Upper lobe of left lung (tissue), 6 donors: ENCODE data around the gene SETBP1. TPM values are rescaled to one million over a fixed set of nuclear protein-coding genes. Genes with fewer than 3 reads are reported as not detected.

Source experiments
- ATAC-seq, 2 donors: fragments of 200-7000 bp; cut with Tn5 transposase; one replicate each; pipeline ENCODE4 v1.9.1; 2022; ENCODE audit warnings: mild to moderate bottlenecking in 2 of 2, moderate library complexity in 2 of 2; ENCODE audit not compliant: low FRiP score in 2 of 2
- DNase-seq, 2 donors: peaks; one replicate each; pipeline ENCODE4 v3.0.0-alpha.2; 2019 to 2020
- H3K27ac ChIP-seq, 4 donors: fragments of 200-600 bp; sonication (generic); one replicate each; pipeline ENCODE4 v1.5.1; 2016 to 2019
- H3K27me3 ChIP-seq, 4 donors: fragments of 200-600 bp; sonication (generic); one replicate each; pipeline ENCODE4 v1.5.1; 2017 to 2019
- H3K36me3 ChIP-seq, 4 donors: fragments of 200-600 bp; sonication (generic); one replicate each; pipeline ENCODE4 v1.5.1; 2016 to 2019
- H3K4me1 ChIP-seq, 4 donors: fragments of 200-600 bp; sonication (generic); one replicate each; pipeline ENCODE4 v1.5.1; 2018 to 2019
- H3K4me3 ChIP-seq, 4 donors: fragments of 200-600 bp; sonication (generic); one replicate each; pipeline ENCODE4 v1.5.1; 2017 to 2019; ENCODE audit warnings: mild to moderate bottlenecking in 2 of 4, moderate library complexity in 1 of 4
- H3K9me3 ChIP-seq, 4 donors: fragments of 200-600 bp; sonication (generic); one replicate each; pipeline ENCODE4 v1.5.1; 2018 to 2019
- EP300 ChIP-seq, 4 donors: sonication (generic); formaldehyde crosslinking; IDR thresholded peaks; one replicate each; pipeline ENCODE4 v1.5.1; 2017; ENCODE audit warnings: antibody characterized with exemption in 4 of 4, control low read depth in 2 of 4
- POLR2A ChIP-seq, 4 donors: fragments of 450-650 bp; IDR thresholded peaks; one replicate each; pipeline ENCODE4 v1.5.1; 2016 to 2017; ENCODE audit warnings: antibody characterized with exemption in 4 of 4, mild to moderate bottlenecking in 2 of 4
- POLR2AphosphoS5 ChIP-seq, 2 donors: sonication (generic); formaldehyde crosslinking; IDR thresholded peaks; one replicate each; pipeline ENCODE4 v1.5.1; 2017; ENCODE audit warnings: antibody characterized with exemption in 2 of 2
- WGBS, 2 donors: methylation state at CpG; one replicate each; pipeline ENCODE4 v1.1.5; 2017 to 2018; 5-methylcytosine and 5-hydroxymethylcytosine counted together
- total RNA-seq, 6 donors: library from RNA; depleted of rRNA in 4 of 6; stranded (reverse); fragments of >200 nt in 4 of 6; gene quantifications; one replicate each; pipeline versions ENCODE4 v1.1.0 to v1.2.1, GENCODE V29; 2016 to 2021
- TF ChIP-seq, protein P1 (sequence below), 6 experiments: fragments of 450-650 bp in 4 of 6; fragments of 200-600 bp in 2 of 6; sonication (generic) in 2 of 6; IDR thresholded peaks; one replicate each; pipeline ENCODE4 v1.5.1; 2016 to 2019; ENCODE audit warnings: antibody characterized with exemption in 6 of 6
- donor health status: DM: no; HTN: no; CAD: no; lungs with moderate emphysema.
- donor health status: DM: no; HTN: yes; CAD: no; lungs with severe emphysema.

The SETBP1 gene
- total RNA-seq, 6 donors from 2014 or later, result 11.7 to 38.8 (median 16.6) TPM

DNA sequence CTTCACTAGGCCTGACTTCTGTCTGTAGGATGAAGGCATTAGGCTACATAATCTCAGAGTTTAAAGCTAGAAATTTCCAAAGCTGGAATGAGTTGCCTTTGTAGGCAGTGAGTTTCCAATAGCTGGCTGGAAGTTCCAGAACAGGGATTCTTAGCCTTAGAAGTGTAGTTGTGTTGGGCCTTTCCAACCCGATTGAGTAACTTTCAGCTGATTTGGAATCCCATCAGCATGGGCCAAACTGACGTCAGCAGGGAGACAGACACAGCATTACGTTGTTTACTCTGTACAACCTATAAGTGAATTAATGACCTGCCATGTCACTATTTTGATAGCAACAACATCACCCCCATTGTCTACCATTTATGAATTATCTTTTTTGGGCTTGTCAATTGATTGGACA lies 56.9 kb downstream of the SETBP1 start:
- Histone ChIP-seq H3K27me3 (no peaks in the 10 kb centered on the region), H3K4me3 (no peak overlapping the region)

DNA sequence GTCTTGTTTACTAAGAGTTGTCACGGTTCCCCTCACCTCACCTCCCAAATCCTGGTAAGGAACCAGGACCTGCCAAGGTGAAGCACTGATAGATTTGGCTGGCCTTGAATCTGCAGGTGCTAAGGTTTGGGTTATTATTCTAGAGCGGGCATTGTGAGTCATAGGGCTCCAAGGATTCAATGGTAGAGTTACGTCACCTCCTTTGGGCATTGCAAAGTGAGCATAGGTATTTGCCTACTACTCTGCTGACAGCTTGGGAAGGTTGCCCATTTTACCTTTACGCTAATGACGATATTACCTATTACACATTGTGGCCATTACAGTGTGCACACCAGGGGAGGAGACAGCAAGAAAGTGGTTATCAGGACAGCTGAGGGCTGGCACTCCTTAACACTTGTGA lies 59.3 kb downstream of the SETBP1 start:
- no peak overlapping the region for H3K27ac ChIP-seq
- DNase-seq, result no peak
- ATAC-seq, result no peak
- H3K36me3 ChIP-seq, result no peaks in the 10 kb centered on the region
- TF ChIP-seq POLR2AphosphoS5 (IDR thresholded peaks at IDR 0.05) (no peak), EP300 (IDR thresholded peaks at IDR 0.05) (no peak), POLR2A (IDR thresholded peaks at IDR 0.05) (no peak)
- TF ChIP-seq, protein P1, sequence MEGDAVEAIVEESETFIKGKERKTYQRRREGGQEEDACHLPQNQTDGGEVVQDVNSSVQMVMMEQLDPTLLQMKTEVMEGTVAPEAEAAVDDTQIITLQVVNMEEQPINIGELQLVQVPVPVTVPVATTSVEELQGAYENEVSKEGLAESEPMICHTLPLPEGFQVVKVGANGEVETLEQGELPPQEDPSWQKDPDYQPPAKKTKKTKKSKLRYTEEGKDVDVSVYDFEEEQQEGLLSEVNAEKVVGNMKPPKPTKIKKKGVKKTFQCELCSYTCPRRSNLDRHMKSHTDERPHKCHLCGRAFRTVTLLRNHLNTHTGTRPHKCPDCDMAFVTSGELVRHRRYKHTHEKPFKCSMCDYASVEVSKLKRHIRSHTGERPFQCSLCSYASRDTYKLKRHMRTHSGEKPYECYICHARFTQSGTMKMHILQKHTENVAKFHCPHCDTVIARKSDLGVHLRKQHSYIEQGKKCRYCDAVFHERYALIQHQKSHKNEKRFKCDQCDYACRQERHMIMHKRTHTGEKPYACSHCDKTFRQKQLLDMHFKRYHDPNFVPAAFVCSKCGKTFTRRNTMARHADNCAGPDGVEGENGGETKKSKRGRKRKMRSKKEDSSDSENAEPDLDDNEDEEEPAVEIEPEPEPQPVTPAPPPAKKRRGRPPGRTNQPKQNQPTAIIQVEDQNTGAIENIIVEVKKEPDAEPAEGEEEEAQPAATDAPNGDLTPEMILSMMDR (IDR thresholded peaks at IDR 0.05), result no peak
- no peaks in the 10 kb centered on the region for H3K9me3 ChIP-seq
- H3K4me3 ChIP-seq, result no peak overlapping the region
- WGBS, 2 donors, result 92 to 95% methylated on average over 5 of the region's 5 CpGs
- no peaks in the 10 kb centered on the region for H3K27me3 ChIP-seq
- H3K4me1 ChIP-seq, result peaks cover 0 to 8% (median 3%) of the 10 kb centered on the region in 4 donors

More for the DNA sequence above, 56.9 kb downstream of the SETBP1 start:
- ATAC-seq (peak in 1 of 2 donors; percentile 47), DNase-seq (no peak)
- Histone ChIP-seq H3K36me3 (no peaks in the 10 kb centered on the region), H3K9me3 (no peaks in the 10 kb centered on the region), H3K27ac (no peak overlapping the region), H3K4me1 (peaks cover 0 to 13% (median 1%) of the 10 kb centered on the region in 4 donors)
- TF ChIP-seq, protein P1 (IDR thresholded peaks at IDR 0.05), result no peak
- TF ChIP-seq EP300 (IDR thresholded peaks at IDR 0.05), result no peak
- WGBS, 2 donors, result 90 to 92% methylated on average over 3 of the region's 3 CpGs

DNA sequence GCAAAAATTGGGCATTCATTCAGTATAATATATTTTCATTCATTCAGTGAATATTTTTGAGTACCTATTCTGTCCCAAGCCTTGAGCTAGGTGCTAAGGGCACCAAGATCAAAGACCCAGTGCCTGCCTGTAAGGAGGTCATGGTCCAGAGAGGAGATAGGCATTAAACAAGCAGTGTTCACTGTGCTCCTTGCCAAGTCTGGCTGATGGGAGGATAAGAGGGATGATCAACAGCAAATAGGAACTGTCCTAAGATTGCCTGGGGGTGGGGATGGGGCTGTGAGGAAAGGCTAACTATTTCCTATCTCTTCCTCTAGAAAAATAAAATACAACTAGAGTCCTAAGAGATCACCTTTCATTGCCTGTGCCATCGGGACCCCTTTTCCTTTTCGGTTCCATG lies 60.4 kb downstream of the SETBP1 start:
- no peak for TF ChIP-seq POLR2AphosphoS5 (IDR thresholded peaks at IDR 0.05)
- no peak for TF ChIP-seq POLR2A (IDR thresholded peaks at IDR 0.05)
- TF ChIP-seq EP300 (IDR thresholded peaks at IDR 0.05), result no peak
- TF ChIP-seq, protein P1 (IDR thresholded peaks at IDR 0.05), result no peak
- H3K4me3 ChIP-seq, result no peak overlapping the region
- H3K27me3 ChIP-seq, result no peaks in the 10 kb centered on the region
- no peaks in the 10 kb centered on the region for H3K9me3 ChIP-seq
- no peak for ATAC-seq
- H3K27ac ChIP-seq, result no peak overlapping the region
- no peaks in the 10 kb centered on the region for H3K36me3 ChIP-seq
- H3K4me1 ChIP-seq, result peaks cover 0 to 8% (median 3%) of the 10 kb centered on the region in 4 donors
- no peak for DNase-seq
- 79 to 91% methylated on average over 2 of the region's 2 CpGs for WGBS, 2 donors

DNA sequence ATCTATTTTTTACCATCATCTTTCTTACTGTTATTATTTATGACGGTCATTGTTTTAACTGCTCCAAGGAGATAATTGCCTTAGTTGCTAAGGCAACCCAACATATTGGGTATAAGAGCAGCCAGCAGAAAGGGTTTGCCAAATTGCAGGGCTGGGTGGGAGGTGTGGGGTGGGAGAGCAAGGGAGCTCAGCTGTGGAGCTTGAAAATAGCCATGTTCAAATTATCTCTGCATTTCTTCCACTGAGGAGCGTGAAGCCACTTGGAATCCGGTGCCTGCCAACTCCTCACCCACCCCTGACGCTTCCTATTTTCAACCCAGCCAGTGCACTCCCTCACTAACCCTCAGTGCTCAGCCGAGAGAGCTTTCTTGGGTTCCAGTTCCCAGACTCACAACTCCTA lies 60.8 kb downstream of the SETBP1 start:
- DNase-seq, result no peak
- ATAC-seq, result peak in 1 of 2 donors; percentile 47
- Histone ChIP-seq H3K4me1 (peaks cover 0 to 8% (median 3%) of the 10 kb centered on the region in 4 donors), H3K27me3 (no peaks in the 10 kb centered on the region), H3K4me3 (no peak overlapping the region), H3K9me3 (no peaks in the 10 kb centered on the region), H3K36me3 (no peaks in the 10 kb centered on the region), H3K27ac (no peak overlapping the region)
- TF ChIP-seq POLR2AphosphoS5 (IDR thresholded peaks at IDR 0.05), result no peak
- TF ChIP-seq, protein P1 (IDR thresholded peaks at IDR 0.05), result no peak
- TF ChIP-seq EP300 (IDR thresholded peaks at IDR 0.05), result no peak
- TF ChIP-seq POLR2A (IDR thresholded peaks at IDR 0.05), result no peak
- WGBS, 2 donors, result 67 to 91% methylated on average over 5 of the region's 5 CpGs

DNA sequence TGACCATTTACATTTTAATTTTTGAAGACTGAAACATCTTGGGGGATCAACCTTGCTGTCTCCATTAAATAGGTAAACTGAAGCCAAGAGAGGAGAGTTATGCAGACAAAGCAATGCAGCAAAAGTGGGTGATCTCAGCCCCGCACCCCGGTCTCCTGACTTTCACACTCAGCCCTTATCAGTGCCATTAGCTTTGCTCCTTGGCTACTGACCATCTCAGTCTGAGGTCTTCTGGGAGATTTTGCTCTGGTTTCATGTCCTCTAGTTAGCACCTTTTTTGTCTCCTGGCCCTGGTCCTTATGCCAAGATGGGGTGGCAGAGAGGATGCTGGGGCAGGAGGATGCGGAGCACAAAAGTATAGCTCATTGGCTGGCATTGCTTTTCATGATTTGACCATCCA lies 61.4 kb downstream of the SETBP1 start:
- peaks cover 0 to 8% (median 3%) of the 10 kb centered on the region in 4 donors for H3K4me1 ChIP-seq
- WGBS, 2 donors, result 91% methylated on average over 3 of the region's 3 CpGs
- DNase-seq, result no peak
- no peak for ATAC-seq
- H3K36me3 ChIP-seq, result no peaks in the 10 kb centered on the region
- H3K27ac ChIP-seq, result peak overlapping the region in 1 of 4 donors; percentile 61
- H3K27me3 ChIP-seq, result no peaks in the 10 kb centered on the region
- H3K4me3 ChIP-seq, result no peak overlapping the region
- TF ChIP-seq POLR2A (IDR thresholded peaks at IDR 0.05), result no peak
- TF ChIP-seq POLR2AphosphoS5 (IDR thresholded peaks at IDR 0.05), result no peak
- H3K9me3 ChIP-seq, result no peaks in the 10 kb centered on the region
